Omental fat pad (tissue), 4 donors: ENCODE data around the gene RSPH10B2. TPM values are rescaled to one million over a fixed set of nuclear protein-coding genes. Genes with fewer than 3 reads are reported as not detected.
"Not testable (repeated sequence)": the region's sequence is repeated elsewhere in the genome, so short reads cannot be mapped to it uniquely, and the experiment has no call there.

Experiments
- ATAC-seq: fragments of 150-250 bp; one replicate; pipeline ENCODE4 v1.9.1; 2016; ENCODE audit warnings: mild to moderate bottlenecking, moderate library complexity; ENCODE audit not compliant: low FRiP score
- DNase-seq: peaks from one replicate; pipeline ENCODE4 v3.0.0-alpha.2; 2019; ENCODE audit warnings: low spot score
- CTCF ChIP-seq, 3 donors: fragments of 450-650 bp; IDR thresholded peaks; one replicate each; pipeline ENCODE4 v1.5.1; 2016 to 2017; ENCODE audit warnings: antibody characterized with exemption in 3 of 3, mild to moderate bottlenecking in 3 of 3, moderate library complexity in 2 of 3
- total RNA-seq, 4 donors: library from RNA; depleted of rRNA; stranded (reverse); fragments of >200 nt; gene quantifications; one replicate each; pipeline ENCODE4 v1.1.0, GENCODE V29; 2016

RSPH10B2 gene
- total RNA-seq, 4 donors from 2014 or later = 0.93 TPM; not detected in 3

DNA sequence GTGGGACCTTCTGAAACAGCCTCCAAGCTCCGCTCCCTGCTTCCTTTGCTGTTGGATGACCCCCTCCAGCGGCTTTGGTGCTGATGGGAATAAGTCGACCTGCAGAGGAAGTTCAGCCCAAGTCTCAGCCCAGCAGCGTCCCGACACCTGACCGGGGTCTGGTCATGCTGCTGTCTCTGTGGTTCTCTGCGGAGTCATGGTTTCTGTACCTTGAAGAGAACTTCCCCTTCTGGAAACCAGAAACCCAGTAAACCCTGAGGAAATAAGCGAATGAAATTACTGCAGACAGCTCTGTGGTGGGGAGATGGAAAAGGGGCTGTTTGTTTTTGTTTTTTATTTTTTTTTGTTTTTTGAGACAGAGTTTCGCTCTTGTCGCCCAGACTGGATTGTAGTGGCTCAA is 28.9 kb upstream of the RSPH10B2 start:
- DNase-seq = no peak
- no peak for TF ChIP-seq CTCF (IDR thresholded peaks at IDR 0.05)
- no peak for ATAC-seq

GRCh38 chr7:6726341-6726740 is 27.6 kb upstream of the RSPH10B2 start:
- ATAC-seq, DNase-seq: not testable (repeated sequence)

DNA sequence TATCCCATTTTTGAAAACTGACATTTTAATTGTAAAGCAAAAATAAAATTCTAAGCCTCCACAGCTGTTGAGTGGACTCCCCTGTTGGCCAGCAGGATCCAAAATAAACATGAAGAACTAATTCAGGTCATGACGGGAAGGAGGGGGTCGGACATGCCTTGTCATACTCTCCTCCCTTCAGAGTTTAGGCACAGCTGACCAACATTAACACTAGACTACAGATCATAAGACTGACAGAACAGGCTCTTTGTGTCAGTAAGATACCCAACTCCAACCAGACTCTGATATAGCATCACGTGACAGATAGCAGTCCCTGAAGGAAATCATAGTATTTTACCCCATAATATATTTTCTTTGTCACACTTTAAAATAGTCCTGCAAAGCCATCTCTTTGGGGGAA is 26.2 kb upstream of the RSPH10B2 start:
- TF ChIP-seq CTCF (IDR thresholded peaks at IDR 0.05) = no peak
- DNase-seq (no peak), ATAC-seq (no peak)

GRCh38 chr7:6728893-6729491 is 24.9 kb upstream of the RSPH10B2 start:
- ATAC-seq, DNase-seq: not testable (repeated sequence)

- ATAC-seq (peak; percentile 99), DNase-seq (peak; percentile 65)
- no peak for TF ChIP-seq CTCF (IDR thresholded peaks at IDR 0.05)
Observed at GRCh38 chr7:6729492-6730342, 24.2 kb upstream of the RSPH10B2 start.

- no peak for TF ChIP-seq CTCF (IDR thresholded peaks at IDR 0.05)
- ATAC-seq (peak; percentile 53), DNase-seq (no peak)
Observed at GRCh38 chr7:6730343-6730633, 23.6 kb upstream of the RSPH10B2 start.

DNA sequence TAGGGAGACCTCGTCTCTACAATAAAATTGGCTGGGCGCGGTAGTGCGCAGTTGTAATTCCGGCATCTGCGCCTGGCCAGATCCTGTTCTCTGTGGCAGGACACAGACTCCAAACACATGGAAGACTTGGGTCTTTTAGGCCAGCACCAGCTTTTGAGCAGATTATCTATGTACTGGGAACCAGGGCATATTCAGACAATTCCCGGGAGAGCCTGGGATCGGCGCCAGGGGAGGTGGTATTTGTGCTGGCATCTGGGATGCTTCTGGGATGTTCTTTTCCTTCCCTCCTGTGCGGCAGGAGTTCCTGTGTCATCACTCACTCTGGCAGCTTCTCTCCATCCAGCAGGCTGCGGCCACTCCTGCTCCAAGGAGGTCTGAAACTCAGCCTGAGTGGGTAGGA is 15.5 kb upstream of the RSPH10B2 start:
- not testable (repeated sequence) for ATAC-seq, DNase-seq

- not testable (repeated sequence) for ATAC-seq
Observed at GRCh38 chr7:6744410-6745100, 9.3 kb upstream of the RSPH10B2 start.

DNA sequence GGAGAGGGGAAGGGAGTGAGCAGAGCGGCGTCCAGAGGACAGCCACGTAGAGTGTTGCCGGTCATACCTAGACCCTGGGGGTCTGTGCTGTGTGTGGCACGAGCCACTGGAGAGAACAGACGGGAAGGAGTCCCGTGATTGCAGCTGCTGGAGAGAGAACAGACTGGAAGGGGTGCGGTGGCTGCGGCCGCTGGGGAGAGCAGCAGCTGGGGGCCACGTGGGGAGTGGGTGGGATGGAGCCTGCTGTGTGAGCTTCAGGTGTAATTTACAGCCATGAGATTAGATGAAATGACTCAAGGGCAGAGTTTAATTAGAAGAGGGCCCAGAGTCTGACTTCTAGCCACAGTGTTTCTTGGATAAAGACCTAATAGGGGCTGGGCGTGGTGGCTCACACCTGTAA is 4.6 kb upstream of the RSPH10B2 start:
- DNase-seq, ATAC-seq: not testable (repeated sequence)

More at GRCh38 chr7:6744410-6745100, 9.3 kb upstream of the RSPH10B2 start:
- not testable (repeated sequence) for DNase-seq

- ATAC-seq, DNase-seq: not testable (repeated sequence)
Observed at GRCh38 chr7:6750173-6750572, 3.7 kb upstream of the RSPH10B2 start.

GRCh38 chr7:6761186-6761585 is 7.3 kb downstream of the RSPH10B2 start:
- not testable (repeated sequence) for DNase-seq, ATAC-seq

DNA sequence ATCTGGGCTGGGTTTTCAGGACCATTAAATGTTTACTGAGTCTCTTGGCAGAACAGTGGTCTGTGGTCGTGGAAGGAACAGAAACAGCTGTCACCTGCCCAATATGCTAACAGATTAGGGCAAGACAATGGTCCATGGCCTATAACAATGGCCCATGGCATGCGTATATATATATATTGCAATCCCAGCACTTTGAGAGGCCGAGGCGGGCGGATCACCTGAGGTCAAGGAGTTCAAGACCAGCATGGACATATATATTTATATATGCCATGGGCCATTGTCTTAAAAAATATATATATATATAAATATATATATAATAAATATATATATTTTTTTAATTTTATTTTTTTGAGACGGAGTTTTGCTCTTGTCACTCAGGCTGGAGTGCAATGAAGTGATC is 27.7 kb downstream of the RSPH10B2 start:
- DNase-seq, ATAC-seq: not testable (repeated sequence)

- ATAC-seq, DNase-seq: not testable (repeated sequence)
Observed at GRCh38 chr7:6789353-6789752, 35.5 kb downstream of the RSPH10B2 start.
